WTC11 (cell line): ENCODE measurements around the gene THAP3. TPM values are rescaled to one million over a fixed set of nuclear protein-coding genes. Genes with fewer than 3 reads are reported as not detected.

Experiments
- ATAC-seq: fragments of 200-7000 bp; cut with Tn5 transposase; 2 replicates; pipeline ENCODE4 v1.10.0; 2021; ENCODE audit warnings: mild to moderate bottlenecking, moderate library complexity
- CTCF ChIA-PET: fragments of 300-600 bp; sonication (Branson Sonifier 250); formaldehyde crosslinking; loops from one replicate; lab custom pipeline; 2021; ENCODE audit warnings: antibody characterized with exemption; lab: Charles Lee
- POLR2A ChIA-PET: fragments of 350-600 bp; sonication (Branson Sonifier 250); formaldehyde crosslinking; loops from one replicate; lab custom pipeline; 2021; ENCODE audit warnings: antibody characterized with exemption; lab: Charles Lee
- DNase-seq: peaks from one replicate; pipeline ENCODE4 v3.0.0; 2021; ENCODE audit warnings: low spot score
- H3K27ac Mint-ChIP-seq: 2 replicates; pipeline ENCODE4 v1.8.0; 2021; ENCODE audit warnings: mixed read lengths
- H3K27me3 Mint-ChIP-seq: 2 replicates; pipeline ENCODE4 v1.8.0; 2021; ENCODE audit warnings: low read depth, mild to moderate bottlenecking, moderate library complexity, mixed read lengths
- H3K36me3 Mint-ChIP-seq: 2 replicates; pipeline ENCODE4 v1.8.0; 2021; ENCODE audit warnings: mixed read lengths
- H3K4me1 Mint-ChIP-seq: 2 replicates; pipeline ENCODE4 v1.8.0; 2022; ENCODE audit warnings: mixed read lengths
- H3K4me3 Mint-ChIP-seq: 2 replicates; pipeline ENCODE4 v1.8.0; 2021; ENCODE audit warnings: mild to moderate bottlenecking, moderate library complexity, mixed read lengths
- H3K9me3 Mint-ChIP-seq: 2 replicates; pipeline ENCODE4 v1.8.0; 2021; ENCODE audit warnings: mixed read lengths
- CBFB ChIP-seq: sonication (generic); formaldehyde crosslinking; IDR thresholded peaks from 2 replicates; pipeline ENCODE4 v1.8.1; 2022; ENCODE audit warnings: mild to moderate bottlenecking, low read depth, missing genetic modification reagents
- EMX1 ChIP-seq: fragments of 250-450 bp; sonication (Bioruptor Pico); IDR thresholded peaks from 2 replicates; pipeline ENCODE4 v1.8.0; 2021; ENCODE audit warnings: mild to moderate bottlenecking
- ESRRA ChIP-seq: sonication (generic); formaldehyde crosslinking; IDR thresholded peaks from 2 replicates; pipeline ENCODE4 v1.8.1; 2022; ENCODE audit warnings: mild to moderate bottlenecking, missing genetic modification reagents, borderline replicate concordance
- ETV6 ChIP-seq: sonication (generic); formaldehyde crosslinking; IDR thresholded peaks from 2 replicates; pipeline ENCODE4 v1.8.1; 2022; ENCODE audit warnings: mild to moderate bottlenecking, missing genetic modification reagents
- FOXP1 ChIP-seq: sonication (generic); formaldehyde crosslinking; IDR thresholded peaks from 2 replicates; pipeline ENCODE4 v1.8.0; 2022; ENCODE audit warnings: missing genetic modification reagents, mild to moderate bottlenecking, moderate library complexity, borderline replicate concordance
- GRHL2 ChIP-seq: fragments of 250-450 bp; sonication (Bioruptor Pico); IDR thresholded peaks from 2 replicates; pipeline ENCODE4 v1.8.0; 2022; ENCODE audit warnings: mild to moderate bottlenecking, moderate library complexity; ENCODE audit not compliant: insufficient replicate concordance, severe bottlenecking
- IRF2 ChIP-seq: sonication (generic); formaldehyde crosslinking; IDR thresholded peaks from 2 replicates; pipeline ENCODE4 v1.8.0; 2022; ENCODE audit warnings: low read depth, missing genetic modification reagents, borderline replicate concordance
- KAT7 ChIP-seq: sonication (generic); formaldehyde crosslinking; IDR thresholded peaks from 2 replicates; pipeline ENCODE4 v1.8.1; 2023; ENCODE audit warnings: missing genetic modification reagents, mild to moderate bottlenecking, borderline replicate concordance
- MYBL2 ChIP-seq: sonication (generic); formaldehyde crosslinking; IDR thresholded peaks from 2 replicates; pipeline ENCODE4 v1.8.1; 2023; ENCODE audit warnings: mild to moderate bottlenecking, moderate library complexity, missing genetic modification reagents
- NR2C2 ChIP-seq: sonication (generic); formaldehyde crosslinking; IDR thresholded peaks from 2 replicates; pipeline ENCODE4 v1.8.0; 2022; ENCODE audit warnings: mild to moderate bottlenecking, missing genetic modification reagents
- NR3C1 ChIP-seq: sonication (generic); formaldehyde crosslinking; conservative IDR thresholded peaks from 2 replicates; pipeline ENCODE4 v1.8.1; 2023; ENCODE audit warnings: low read depth, mild to moderate bottlenecking, missing genetic modification reagents
- RELA ChIP-seq: sonication (generic); formaldehyde crosslinking; IDR thresholded peaks from 2 replicates; pipeline ENCODE4 v1.8.1; 2022; ENCODE audit warnings: missing genetic modification reagents, mild to moderate bottlenecking, borderline replicate concordance
- TCF7 ChIP-seq: sonication (generic); formaldehyde crosslinking; IDR thresholded peaks from 2 replicates; pipeline ENCODE4 v1.8.0; 2022; ENCODE audit warnings: mild to moderate bottlenecking, low read depth, missing genetic modification reagents, moderate library complexity
- TEAD1 ChIP-seq: sonication (generic); formaldehyde crosslinking; IDR thresholded peaks from 2 replicates; pipeline ENCODE4 v1.8.0; 2022; ENCODE audit warnings: mild to moderate bottlenecking, missing genetic modification reagents
- ZNF396 ChIP-seq: fragments of 250-450 bp; sonication (Bioruptor Pico); IDR thresholded peaks from 2 replicates; pipeline ENCODE4 v1.8.0; 2021; ENCODE audit warnings: mild to moderate bottlenecking, moderate library complexity, borderline replicate concordance
- total RNA-seq: library from RNA; stranded (reverse); gene quantifications from 3 replicates; pipeline ENCODE4 v1.2.3, GENCODE V29; 2021
- TF ChIP-seq, protein P1 (sequence below): sonication (generic); formaldehyde crosslinking; IDR thresholded peaks from 2 replicates; pipeline ENCODE4 v1.8.0; 2023; ENCODE audit warnings: mild to moderate bottlenecking, missing genetic modification reagents
- TF ChIP-seq, protein P2 (sequence below): sonication (generic); formaldehyde crosslinking; IDR thresholded peaks from 2 replicates; pipeline ENCODE4 v1.8.0; 2022; ENCODE audit warnings: mild to moderate bottlenecking, missing genetic modification reagents
- TF ChIP-seq, protein P3 (sequence below): sonication (generic); formaldehyde crosslinking; conservative IDR thresholded peaks from 2 replicates; pipeline ENCODE4 v1.8.1; 2022; ENCODE audit warnings: mild to moderate bottlenecking, missing genetic modification reagents
- TF ChIP-seq, protein P4 (sequence below): sonication (generic); formaldehyde crosslinking; IDR thresholded peaks from 2 replicates; pipeline ENCODE4 v1.8.1; 2023; ENCODE audit warnings: mild to moderate bottlenecking, moderate library complexity, missing genetic modification reagents
- TF ChIP-seq, protein P5 (sequence below): sonication (generic); formaldehyde crosslinking; IDR thresholded peaks from 2 replicates; pipeline ENCODE4 v1.8.1; 2023; ENCODE audit warnings: mild to moderate bottlenecking, missing genetic modification reagents
- TF ChIP-seq, protein P6 (sequence below): sonication (generic); formaldehyde crosslinking; IDR thresholded peaks from 2 replicates; pipeline ENCODE4 v1.8.1; 2022; ENCODE audit warnings: mild to moderate bottlenecking, moderate library complexity, missing genetic modification reagents
- TF ChIP-seq, protein P7 (sequence below): sonication (generic); formaldehyde crosslinking; IDR thresholded peaks from 2 replicates; pipeline ENCODE4 v1.8.0; 2022; ENCODE audit warnings: mild to moderate bottlenecking, missing genetic modification reagents

THAP3 gene
- total RNA-seq, 1 experiment from 2014 or later = 14.8 TPM

DNA sequence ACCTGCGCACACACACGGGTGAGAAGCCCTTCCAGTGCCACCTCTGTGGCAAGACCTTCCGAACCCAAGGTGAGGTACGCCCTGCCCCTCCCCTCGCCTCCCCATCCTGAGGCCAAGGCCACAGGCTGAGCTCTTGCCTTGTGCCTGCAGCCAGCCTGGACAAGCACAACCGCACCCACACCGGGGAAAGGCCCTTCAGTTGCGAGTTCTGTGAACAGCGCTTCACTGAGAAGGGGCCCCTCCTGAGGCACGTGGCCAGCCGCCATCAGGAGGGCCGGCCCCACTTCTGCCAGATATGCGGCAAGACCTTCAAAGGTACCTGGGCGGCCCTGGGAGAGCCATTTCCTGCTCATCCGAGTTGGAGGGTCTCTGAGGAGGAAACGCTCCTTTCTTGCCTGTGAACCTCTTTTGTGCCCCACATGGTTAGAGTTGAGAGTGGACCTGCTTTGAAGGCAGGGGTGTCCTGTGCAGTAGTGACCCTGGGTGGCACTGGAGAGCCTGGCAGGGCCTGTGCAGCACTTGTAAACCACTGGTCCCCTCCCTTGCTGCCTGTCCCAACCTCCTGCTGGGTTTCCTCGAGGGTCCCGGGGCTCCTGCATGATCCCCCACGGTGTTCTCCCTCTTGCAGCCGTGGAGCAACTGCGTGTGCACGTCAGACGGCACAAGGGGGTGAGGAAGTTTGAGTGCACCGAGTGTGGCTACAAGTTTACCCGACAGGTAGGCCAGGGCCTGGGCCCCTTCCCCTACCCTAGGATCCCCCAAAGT, 36.4 kb upstream of the THAP3 start (continued):
- TF ChIP-seq RELA (CRISPR knock-in tag) (no peak), NR3C1 (CRISPR knock-in tag) (no peak), ETV6 (CRISPR knock-in tag) (no peak), TEAD1 (CRISPR knock-in tag) (no peak), GRHL2 (CRISPR knock-in tag) (no peak), CBFB (CRISPR knock-in tag) (no peak)
- TF ChIP-seq, protein P1, sequence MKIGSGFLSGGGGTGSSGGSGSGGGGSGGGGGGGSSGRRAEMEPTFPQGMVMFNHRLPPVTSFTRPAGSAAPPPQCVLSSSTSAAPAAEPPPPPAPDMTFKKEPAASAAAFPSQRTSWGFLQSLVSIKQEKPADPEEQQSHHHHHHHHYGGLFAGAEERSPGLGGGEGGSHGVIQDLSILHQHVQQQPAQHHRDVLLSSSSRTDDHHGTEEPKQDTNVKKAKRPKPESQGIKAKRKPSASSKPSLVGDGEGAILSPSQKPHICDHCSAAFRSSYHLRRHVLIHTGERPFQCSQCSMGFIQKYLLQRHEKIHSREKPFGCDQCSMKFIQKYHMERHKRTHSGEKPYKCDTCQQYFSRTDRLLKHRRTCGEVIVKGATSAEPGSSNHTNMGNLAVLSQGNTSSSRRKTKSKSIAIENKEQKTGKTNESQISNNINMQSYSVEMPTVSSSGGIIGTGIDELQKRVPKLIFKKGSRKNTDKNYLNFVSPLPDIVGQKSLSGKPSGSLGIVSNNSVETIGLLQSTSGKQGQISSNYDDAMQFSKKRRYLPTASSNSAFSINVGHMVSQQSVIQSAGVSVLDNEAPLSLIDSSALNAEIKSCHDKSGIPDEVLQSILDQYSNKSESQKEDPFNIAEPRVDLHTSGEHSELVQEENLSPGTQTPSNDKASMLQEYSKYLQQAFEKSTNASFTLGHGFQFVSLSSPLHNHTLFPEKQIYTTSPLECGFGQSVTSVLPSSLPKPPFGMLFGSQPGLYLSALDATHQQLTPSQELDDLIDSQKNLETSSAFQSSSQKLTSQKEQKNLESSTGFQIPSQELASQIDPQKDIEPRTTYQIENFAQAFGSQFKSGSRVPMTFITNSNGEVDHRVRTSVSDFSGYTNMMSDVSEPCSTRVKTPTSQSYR (CRISPR knock-in tag) = no peak
- TF ChIP-seq, protein P2, sequence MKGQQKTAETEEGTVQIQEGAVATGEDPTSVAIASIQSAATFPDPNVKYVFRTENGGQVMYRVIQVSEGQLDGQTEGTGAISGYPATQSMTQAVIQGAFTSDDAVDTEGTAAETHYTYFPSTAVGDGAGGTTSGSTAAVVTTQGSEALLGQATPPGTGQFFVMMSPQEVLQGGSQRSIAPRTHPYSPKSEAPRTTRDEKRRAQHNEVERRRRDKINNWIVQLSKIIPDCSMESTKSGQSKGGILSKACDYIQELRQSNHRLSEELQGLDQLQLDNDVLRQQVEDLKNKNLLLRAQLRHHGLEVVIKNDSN (CRISPR knock-in tag) = no peak

DNA sequence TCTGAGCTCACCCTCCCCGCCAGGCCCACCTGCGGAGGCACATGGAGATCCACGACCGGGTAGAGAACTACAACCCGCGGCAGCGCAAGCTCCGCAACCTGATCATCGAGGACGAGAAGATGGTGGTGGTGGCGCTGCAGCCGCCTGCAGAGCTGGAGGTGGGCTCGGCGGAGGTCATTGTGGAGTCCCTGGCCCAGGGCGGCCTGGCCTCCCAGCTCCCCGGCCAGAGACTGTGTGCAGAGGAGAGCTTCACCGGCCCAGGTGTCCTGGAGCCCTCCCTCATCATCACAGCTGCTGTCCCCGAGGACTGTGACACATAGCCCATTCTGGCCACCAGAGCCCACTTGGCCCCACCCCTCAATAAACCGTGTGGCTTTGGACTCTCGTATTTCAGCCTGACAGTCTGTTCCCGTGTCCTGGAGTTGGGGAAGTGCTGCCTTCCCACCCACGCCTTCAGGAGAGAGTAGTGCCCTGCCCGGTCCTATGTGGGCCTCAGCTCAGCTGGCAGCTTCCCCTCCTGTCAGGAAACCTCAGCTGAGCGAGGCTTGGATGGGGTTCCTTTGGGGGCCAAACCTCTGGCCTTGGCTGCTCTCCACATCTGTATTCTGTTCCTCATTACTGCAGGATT, 35.7 kb upstream of the THAP3 start:
- H3K27me3 Mint-ChIP-seq = no peaks in the 10 kb centered on the region
- CTCF ChIA-PET = interaction anchor here (0.8 to 1.5 kb wide), 3 partner anchors 9 to 58 kb away, joined by 3 read pairs; partner anchors contain the start of gene ZBTB48
- TF ChIP-seq, protein P3, sequence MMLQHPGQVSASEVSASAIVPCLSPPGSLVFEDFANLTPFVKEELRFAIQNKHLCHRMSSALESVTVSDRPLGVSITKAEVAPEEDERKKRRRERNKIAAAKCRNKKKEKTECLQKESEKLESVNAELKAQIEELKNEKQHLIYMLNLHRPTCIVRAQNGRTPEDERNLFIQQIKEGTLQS (CRISPR knock-in tag) = no peak
- TF ChIP-seq IRF2 (no peak), NR2C2 (CRISPR knock-in tag) (no peak), MYBL2 (CRISPR knock-in tag) (no peak), ZNF396 (no peak), TCF7 (CRISPR knock-in tag) (no peak), FOXP1 (CRISPR knock-in tag) (no peak), TEAD1 (CRISPR knock-in tag) (no peak), KAT7 (no peak), ESRRA (CRISPR knock-in tag) (no peak), EMX1 (CRISPR knock-in tag) (no peak)
- TF ChIP-seq, protein P4, sequence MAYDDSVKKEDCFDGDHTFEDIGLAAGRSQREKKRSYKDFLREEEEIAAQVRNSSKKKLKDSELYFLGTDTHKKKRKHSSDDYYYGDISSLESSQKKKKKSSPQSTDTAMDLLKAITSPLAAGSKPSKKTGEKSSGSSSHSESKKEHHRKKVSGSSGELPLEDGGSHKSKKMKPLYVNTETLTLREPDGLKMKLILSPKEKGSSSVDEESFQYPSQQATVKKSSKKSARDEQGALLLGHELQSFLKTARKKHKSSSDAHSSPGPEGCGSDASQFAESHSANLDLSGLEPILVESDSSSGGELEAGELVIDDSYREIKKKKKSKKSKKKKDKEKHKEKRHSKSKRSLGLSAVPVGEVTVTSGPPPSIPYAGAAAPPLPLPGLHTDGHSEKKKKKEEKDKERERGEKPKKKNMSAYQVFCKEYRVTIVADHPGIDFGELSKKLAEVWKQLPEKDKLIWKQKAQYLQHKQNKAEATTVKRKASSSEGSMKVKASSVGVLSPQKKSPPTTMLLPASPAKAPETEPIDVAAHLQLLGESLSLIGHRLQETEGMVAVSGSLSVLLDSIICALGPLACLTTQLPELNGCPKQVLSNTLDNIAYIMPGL (CRISPR knock-in tag) = no peak
- TF ChIP-seq, protein P2 (CRISPR knock-in tag) = no peak
- TF ChIP-seq, protein P5, sequence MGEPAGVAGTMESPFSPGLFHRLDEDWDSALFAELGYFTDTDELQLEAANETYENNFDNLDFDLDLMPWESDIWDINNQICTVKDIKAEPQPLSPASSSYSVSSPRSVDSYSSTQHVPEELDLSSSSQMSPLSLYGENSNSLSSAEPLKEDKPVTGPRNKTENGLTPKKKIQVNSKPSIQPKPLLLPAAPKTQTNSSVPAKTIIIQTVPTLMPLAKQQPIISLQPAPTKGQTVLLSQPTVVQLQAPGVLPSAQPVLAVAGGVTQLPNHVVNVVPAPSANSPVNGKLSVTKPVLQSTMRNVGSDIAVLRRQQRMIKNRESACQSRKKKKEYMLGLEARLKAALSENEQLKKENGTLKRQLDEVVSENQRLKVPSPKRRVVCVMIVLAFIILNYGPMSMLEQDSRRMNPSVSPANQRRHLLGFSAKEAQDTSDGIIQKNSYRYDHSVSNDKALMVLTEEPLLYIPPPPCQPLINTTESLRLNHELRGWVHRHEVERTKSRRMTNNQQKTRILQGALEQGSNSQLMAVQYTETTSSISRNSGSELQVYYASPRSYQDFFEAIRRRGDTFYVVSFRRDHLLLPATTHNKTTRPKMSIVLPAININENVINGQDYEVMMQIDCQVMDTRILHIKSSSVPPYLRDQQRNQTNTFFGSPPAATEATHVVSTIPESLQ (CRISPR knock-in tag) = no peak
- TF ChIP-seq, protein P6, sequence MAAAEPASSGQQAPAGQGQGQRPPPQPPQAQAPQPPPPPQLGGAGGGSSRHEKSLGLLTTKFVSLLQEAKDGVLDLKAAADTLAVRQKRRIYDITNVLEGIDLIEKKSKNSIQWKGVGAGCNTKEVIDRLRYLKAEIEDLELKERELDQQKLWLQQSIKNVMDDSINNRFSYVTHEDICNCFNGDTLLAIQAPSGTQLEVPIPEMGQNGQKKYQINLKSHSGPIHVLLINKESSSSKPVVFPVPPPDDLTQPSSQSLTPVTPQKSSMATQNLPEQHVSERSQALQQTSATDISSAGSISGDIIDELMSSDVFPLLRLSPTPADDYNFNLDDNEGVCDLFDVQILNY (CRISPR knock-in tag) = no peak
- TF ChIP-seq, protein P7, sequence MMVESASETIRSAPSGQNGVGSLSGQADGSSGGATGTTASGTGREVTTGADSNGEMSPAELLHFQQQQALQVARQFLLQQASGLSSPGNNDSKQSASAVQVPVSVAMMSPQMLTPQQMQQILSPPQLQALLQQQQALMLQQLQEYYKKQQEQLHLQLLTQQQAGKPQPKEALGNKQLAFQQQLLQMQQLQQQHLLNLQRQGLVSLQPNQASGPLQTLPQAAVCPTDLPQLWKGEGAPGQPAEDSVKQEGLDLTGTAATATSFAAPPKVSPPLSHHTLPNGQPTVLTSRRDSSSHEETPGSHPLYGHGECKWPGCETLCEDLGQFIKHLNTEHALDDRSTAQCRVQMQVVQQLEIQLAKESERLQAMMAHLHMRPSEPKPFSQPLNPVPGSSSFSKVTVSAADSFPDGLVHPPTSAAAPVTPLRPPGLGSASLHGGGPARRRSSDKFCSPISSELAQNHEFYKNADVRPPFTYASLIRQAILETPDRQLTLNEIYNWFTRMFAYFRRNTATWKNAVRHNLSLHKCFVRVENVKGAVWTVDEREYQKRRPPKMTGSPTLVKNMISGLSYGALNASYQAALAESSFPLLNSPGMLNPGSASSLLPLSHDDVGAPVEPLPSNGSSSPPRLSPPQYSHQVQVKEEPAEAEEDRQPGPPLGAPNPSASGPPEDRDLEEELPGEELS = no peak

More for the DNA sequence above, 35.7 kb upstream of the THAP3 start:
- Mint-ChIP-seq H3K27ac (no peak overlapping the region; the same call in 1 of the 2 replicates), H3K36me3 (peaks cover 9% of the 10 kb centered on the region), H3K9me3 (no peaks in the 10 kb centered on the region), H3K4me1 (peaks cover 3% of the 10 kb centered on the region; the same call in 1 of the 2 replicates), H3K4me3 (no peak overlapping the region)
- DNase-seq (no peak), ATAC-seq (no peak)
- POLR2A ChIA-PET = interaction anchor here (0.9 kb wide), 1 partner anchor 8 kb away, joined by 3 read pairs; no protein-coding TSS in a partner anchor
